ENCODE results near the gene IL17RC. TPM values are rescaled to one million over a fixed set of nuclear protein-coding genes. Genes with fewer than 3 reads are reported as not detected.
A peak's percentile ranks its signal among the peaks of the same experiment; 100 is the strongest.

Gene IL17RC
- total RNA-seq, 1 donor from 2014 or later: 20.1 TPM

- peaks cover 36% of the 10 kb centered on the region for H3K4me1 Mint-ChIP-seq (ENCODE audit: low read depth, unreplicated experiment)
- H3K36me3 Mint-ChIP-seq (ENCODE audit: low read depth, unreplicated experiment): peaks cover 16% of the 10 kb centered on the region
- H3K27me3 Mint-ChIP-seq (ENCODE audit: low read depth, unreplicated experiment): no peaks in the 10 kb centered on the region
- Histone ChIP-seq H3K9me3 (ENCODE audit: insufficient read depth, low read depth, low read length) (no peaks in the 10 kb centered on the region), H2AFZ (ENCODE audit: low read depth, low read length) (no peak overlapping the region), H3K36me3 (ENCODE audit: insufficient read depth, low read length) (peaks cover 9% of the 10 kb centered on the region), H3K27ac (ENCODE audit: low read depth, low read length) (no peak overlapping the region), H3K9ac (ENCODE audit: low read length) (no peak overlapping the region), H3K79me2 (ENCODE audit: insufficient read depth, low read length) (peaks cover 10% of the 10 kb centered on the region), H3K4me1 (ENCODE audit: insufficient read depth, low read length) (peaks cover 19% of the 10 kb centered on the region), H3K4me3 (ENCODE audit: insufficient read depth, low read depth, low read length) (no peak overlapping the region), H4K20me1 (ENCODE audit: insufficient read depth, low read length) (peaks cover 28% of the 10 kb centered on the region), H3K27me3 (ENCODE audit: insufficient read depth, low read length) (no peaks in the 10 kb centered on the region), H3K4me2 (ENCODE audit: low read length) (no peak overlapping the region)
- no peak for FAIRE-seq
- TF ChIP-seq EZH2 (IDR thresholded peaks at IDR 0.05; ENCODE audit: insufficient read depth, low read length): no peak
- no peak for TF ChIP-seq CTCF (IDR thresholded peaks at IDR 0.05; ENCODE audit: insufficient read depth, low read depth, low read length)
- H3K4me3 Mint-ChIP-seq (ENCODE audit: unreplicated experiment): no peak overlapping the region
- peak overlapping the region; percentile 16 for H3K27ac Mint-ChIP-seq (ENCODE audit: unreplicated experiment)
- peak; percentile 53 for DNase-seq (ENCODE audit: low read depth)
- no peaks in the 10 kb centered on the region for H3K9me3 Mint-ChIP-seq (ENCODE audit: unreplicated experiment)
Measured at GRCh38 chr3:9897408-9898372, 19.2 kb upstream of the IL17RC start.

- Mint-ChIP-seq H3K27ac (ENCODE audit: unreplicated experiment) (no peak overlapping the region), H3K4me1 (ENCODE audit: low read depth, unreplicated experiment) (peaks cover 45% of the 10 kb centered on the region), H3K9me3 (ENCODE audit: unreplicated experiment) (no peaks in the 10 kb centered on the region), H3K36me3 (ENCODE audit: low read depth, unreplicated experiment) (peaks cover 9% of the 10 kb centered on the region), H3K4me3 (ENCODE audit: unreplicated experiment) (no peak overlapping the region), H3K27me3 (ENCODE audit: low read depth, unreplicated experiment) (no peaks in the 10 kb centered on the region)
- FAIRE-seq (no peak), DNase-seq (ENCODE audit: low read depth) (no peak)
- Histone ChIP-seq H3K4me1 (ENCODE audit: insufficient read depth, low read length) (peaks cover 24% of the 10 kb centered on the region), H3K4me2 (ENCODE audit: low read length) (no peak overlapping the region), H4K20me1 (ENCODE audit: insufficient read depth, low read length) (peaks cover 21% of the 10 kb centered on the region), H3K27me3 (ENCODE audit: insufficient read depth, low read length) (no peaks in the 10 kb centered on the region), H2AFZ (ENCODE audit: low read depth, low read length) (no peak overlapping the region), H3K27ac (ENCODE audit: low read depth, low read length) (no peak overlapping the region), H3K79me2 (ENCODE audit: insufficient read depth, low read length) (peaks cover 5% of the 10 kb centered on the region), H3K9me3 (ENCODE audit: insufficient read depth, low read depth, low read length) (no peaks in the 10 kb centered on the region), H3K36me3 (ENCODE audit: insufficient read depth, low read length) (peaks cover 3% of the 10 kb centered on the region), H3K9ac (ENCODE audit: low read length) (no peak overlapping the region), H3K4me3 (ENCODE audit: insufficient read depth, low read depth, low read length) (no peak overlapping the region)
- TF ChIP-seq CTCF (IDR thresholded peaks at IDR 0.05; ENCODE audit: insufficient read depth, low read depth, low read length) (no peak), EZH2 (IDR thresholded peaks at IDR 0.05; ENCODE audit: insufficient read depth, low read length) (no peak)
Measured at GRCh38 chr3:9898467-9899241, 18.2 kb upstream of the IL17RC start.
